PFSK-1 (cell line): Measurements from ENCODE around the gene CTRB1.

Source experiments
- FOXP2 ChIP-seq: optimal IDR thresholded peaks from 2 replicates; pipeline ENCODE3; 2011; ENCODE audit warnings: borderline replicate concordance, control low read depth, inconsistent platforms; ENCODE audit not compliant: insufficient read depth; ENCODE audit errors: extremely low read length, extremely low read depth
- POLR2AphosphoS5 ChIP-seq: IDR thresholded peaks from 2 replicates; pipeline ENCODE4 v1.6.1; 2012; ENCODE audit warnings: low read depth, mild to moderate bottlenecking, control low read depth, low read length, moderate library complexity
- SIN3A ChIP-seq: IDR thresholded peaks from 2 replicates; pipeline ENCODE4 v1.6.1; 2012; ENCODE audit warnings: mild to moderate bottlenecking, low read length, moderate library complexity, borderline replicate concordance; ENCODE audit not compliant: insufficient read depth
- TAF1 ChIP-seq: IDR thresholded peaks from 2 replicates; pipeline ENCODE4 v1.6.1; 2012; ENCODE audit warnings: low read length, control low read depth, borderline replicate concordance; ENCODE audit not compliant: insufficient read depth
- TF ChIP-seq, protein P1 (sequence below), 2 experiments: IDR thresholded peaks; 2 replicates each; pipeline versions ENCODE4 v1.6.1 to v1.8.0; 2011 to 2012; ENCODE audit warnings: low read depth in 2 of 2, low read length in 2 of 2, control low read depth in 1 of 2, inconsistent platforms in 1 of 2, mild to moderate bottlenecking in 1 of 2, moderate library complexity in 1 of 2; ENCODE audit not compliant: insufficient read depth in 1 of 2

Gene CTRB1

DNA sequence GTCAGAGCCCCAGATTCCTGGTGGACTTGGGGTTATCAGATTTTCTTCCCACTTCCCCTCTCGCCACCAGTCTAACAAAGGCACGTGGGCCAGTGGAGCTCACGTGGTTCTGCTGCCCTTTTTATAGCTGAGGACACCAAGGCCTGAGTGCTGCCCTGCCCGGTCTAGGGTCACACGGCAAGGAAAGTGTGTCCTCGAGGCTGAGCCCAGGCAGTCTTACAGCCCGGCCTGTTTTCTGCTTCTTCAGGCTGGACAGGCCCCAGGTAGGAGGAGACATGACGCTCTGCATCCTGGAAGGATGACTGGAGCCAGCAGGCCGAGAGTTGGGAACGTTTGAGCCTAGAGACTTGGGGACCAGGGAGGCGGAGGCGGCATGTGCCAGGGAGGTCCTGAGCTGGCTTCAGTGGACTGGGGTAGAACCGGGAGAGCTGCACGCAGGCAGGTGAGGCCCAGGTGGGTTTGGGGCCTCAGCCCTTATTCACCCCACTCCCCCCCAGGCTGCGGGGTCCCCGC is 3.5 kb downstream of the CTRB1 start:
- no peak for TF ChIP-seq TAF1
- TF ChIP-seq POLR2AphosphoS5 = no peak
- TF ChIP-seq FOXP2 = no peak
- TF ChIP-seq, protein P1, sequence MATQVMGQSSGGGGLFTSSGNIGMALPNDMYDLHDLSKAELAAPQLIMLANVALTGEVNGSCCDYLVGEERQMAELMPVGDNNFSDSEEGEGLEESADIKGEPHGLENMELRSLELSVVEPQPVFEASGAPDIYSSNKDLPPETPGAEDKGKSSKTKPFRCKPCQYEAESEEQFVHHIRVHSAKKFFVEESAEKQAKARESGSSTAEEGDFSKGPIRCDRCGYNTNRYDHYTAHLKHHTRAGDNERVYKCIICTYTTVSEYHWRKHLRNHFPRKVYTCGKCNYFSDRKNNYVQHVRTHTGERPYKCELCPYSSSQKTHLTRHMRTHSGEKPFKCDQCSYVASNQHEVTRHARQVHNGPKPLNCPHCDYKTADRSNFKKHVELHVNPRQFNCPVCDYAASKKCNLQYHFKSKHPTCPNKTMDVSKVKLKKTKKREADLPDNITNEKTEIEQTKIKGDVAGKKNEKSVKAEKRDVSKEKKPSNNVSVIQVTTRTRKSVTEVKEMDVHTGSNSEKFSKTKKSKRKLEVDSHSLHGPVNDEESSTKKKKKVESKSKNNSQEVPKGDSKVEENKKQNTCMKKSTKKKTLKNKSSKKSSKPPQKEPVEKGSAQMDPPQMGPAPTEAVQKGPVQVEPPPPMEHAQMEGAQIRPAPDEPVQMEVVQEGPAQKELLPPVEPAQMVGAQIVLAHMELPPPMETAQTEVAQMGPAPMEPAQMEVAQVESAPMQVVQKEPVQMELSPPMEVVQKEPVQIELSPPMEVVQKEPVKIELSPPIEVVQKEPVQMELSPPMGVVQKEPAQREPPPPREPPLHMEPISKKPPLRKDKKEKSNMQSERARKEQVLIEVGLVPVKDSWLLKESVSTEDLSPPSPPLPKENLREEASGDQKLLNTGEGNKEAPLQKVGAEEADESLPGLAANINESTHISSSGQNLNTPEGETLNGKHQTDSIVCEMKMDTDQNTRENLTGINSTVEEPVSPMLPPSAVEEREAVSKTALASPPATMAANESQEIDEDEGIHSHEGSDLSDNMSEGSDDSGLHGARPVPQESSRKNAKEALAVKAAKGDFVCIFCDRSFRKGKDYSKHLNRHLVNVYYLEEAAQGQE (IDR thresholded peaks at IDR 0.05; ENCODE audit: insufficient read depth in 1 of 2, low read depth in 2 of 2, low read length in 2 of 2) = no peak

DNA sequence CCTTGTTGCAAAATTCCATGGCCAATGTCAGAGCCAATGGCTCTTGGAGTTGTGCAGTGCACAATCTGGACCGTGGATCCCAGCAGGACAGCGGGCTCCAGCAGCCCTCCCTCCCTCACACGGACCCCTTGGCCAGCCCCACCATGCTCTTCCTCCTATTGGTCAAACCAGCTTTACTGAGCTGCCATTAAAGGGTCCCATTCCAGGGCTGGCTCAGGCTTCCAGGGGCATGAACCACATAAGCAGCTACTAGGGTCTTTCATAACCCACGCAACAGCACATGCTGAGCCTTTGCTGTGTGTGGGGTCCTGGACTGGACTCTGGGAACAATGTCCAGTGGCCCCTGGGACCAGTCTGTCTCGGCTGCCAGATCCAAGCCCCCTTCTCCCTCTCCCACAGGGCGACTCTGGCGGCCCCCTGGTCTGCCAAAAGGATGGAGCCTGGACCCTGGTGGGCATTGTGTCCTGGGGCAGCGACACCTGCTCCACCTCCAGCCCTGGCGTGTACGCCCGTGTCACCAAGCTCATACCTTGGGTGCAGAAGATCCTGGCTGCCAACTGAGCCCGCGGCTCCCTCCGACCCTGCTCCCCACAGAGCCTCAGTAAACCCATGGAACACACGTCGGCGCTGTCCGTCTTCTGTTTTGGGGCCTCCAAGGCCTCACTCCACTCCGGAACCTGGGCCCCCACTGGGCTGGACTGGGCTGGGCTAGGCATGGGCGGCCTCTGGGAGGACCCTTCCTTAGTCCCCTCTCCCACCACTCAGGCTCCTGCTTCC is 5.7 kb downstream of the CTRB1 start:
- TF ChIP-seq SIN3A (no peak), TAF1 (no peak), FOXP2 (no peak), POLR2AphosphoS5 (no peak)
- TF ChIP-seq, protein P1 (IDR thresholded peaks at IDR 0.05; ENCODE audit: insufficient read depth in 1 of 2, low read depth in 2 of 2, low read length in 2 of 2) = no peak

DNA sequence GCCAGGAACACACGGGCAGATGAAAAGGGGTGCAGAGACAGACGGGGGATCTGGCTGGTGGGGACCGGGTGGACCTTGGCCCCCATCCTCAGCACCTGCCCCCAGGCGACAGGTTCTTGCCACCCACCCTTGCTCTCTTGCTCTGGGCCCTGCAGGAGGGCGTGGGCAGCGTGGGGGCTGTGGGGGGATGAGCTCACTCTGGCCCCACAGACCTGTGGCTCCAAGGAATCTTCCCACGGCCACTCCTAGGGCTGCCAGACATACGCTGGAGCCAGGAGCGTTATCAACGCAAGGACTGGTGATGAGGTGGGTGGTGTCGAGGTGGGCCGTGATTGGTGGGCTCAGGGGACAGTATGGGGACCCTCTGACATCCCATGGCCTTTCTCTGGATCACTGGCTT is 6.3 kb downstream of the CTRB1 start:
- TF ChIP-seq SIN3A (no peak), TAF1 (no peak), FOXP2 (no peak)

DNA sequence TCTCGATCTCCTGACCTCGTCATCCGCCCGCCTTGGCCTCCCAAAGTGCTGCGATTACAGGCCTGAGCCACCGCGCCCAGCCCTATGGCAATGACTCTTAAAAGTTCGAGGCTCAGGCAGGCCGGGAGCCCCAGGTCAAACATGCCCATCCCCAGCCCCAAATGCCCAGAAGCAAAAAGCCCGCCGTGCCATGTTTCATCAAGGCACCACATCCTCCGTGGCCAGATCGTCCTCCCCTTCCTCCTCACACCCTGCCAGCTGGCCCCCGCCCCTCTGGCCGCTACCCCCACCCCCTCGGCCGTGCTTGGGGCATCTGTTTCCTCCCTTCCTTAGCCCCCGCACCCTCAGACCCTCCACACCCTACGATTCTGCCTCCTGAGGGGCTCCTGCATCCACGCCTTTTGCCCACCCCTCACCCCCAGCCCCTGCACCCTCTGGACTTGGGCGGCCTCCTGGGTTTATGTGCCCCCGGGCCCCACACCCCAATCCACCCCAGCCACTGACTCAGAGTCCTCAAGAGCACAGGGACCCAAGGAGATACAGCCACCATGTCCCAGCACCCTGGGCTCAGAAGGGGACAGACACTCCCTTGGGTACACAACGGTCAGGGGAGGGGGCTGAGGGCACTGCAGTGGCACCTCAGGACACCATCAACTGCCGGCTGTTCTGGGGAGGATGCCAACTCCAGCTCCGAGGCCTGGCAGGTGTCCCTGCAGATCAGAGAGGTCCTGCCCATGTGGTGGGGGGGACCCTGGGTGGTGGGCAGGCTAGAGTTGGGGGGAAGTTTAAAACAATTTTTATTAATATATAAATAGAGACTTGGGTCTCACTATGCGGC is 7.1 kb downstream of the CTRB1 start:
- TF ChIP-seq POLR2AphosphoS5 = no peak
- TF ChIP-seq SIN3A = no peak
- TF ChIP-seq TAF1 = no peak
- TF ChIP-seq FOXP2 = no peak

DNA sequence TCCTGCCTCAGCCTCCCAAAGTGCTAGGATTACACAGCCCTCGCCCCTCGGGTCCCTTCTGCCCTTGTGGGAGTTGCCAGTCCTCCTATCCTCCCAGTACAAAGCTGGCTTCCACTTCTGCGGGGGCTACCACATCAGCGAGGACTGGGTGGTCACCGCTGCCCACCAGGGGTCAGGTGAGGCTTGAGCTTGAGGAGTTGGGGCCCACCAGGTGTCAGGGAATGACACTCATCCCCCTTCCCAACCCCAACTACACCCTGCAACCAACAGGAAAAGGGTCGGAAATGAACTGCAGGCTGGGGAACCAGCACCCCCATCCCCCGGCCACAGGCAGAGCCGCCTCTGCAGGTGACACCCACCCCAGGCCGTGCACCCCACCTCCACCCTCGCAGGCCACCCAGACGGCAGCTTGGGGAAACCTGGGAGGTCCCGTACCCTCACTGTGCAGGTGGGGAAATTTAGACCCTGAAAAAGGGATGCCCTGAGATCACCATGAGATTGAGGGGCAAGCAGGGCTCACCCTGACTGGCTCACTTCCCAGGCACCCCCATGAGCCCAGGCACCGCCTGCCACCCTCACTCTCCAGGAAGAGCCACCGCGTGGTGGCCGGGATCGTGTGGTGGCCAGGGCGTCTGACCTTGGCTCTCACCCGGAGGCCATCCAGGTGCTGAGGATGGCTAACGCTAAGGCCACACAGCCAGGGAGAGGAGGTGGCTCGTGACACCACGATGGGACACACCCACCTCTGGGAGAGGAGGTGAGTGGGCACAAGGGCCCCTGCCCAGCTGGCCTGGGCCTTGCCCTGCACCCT is 8.0 kb downstream of the CTRB1 start:
- TF ChIP-seq POLR2AphosphoS5 (no peak), SIN3A (no peak), TAF1 (no peak), FOXP2 (no peak)
- TF ChIP-seq, protein P1 (IDR thresholded peaks at IDR 0.05; ENCODE audit: insufficient read depth in 1 of 2, low read depth in 2 of 2, low read length in 2 of 2) = no peak
